ENCODE data around the gene APBB2. TPM values are rescaled to one million over a fixed set of nuclear protein-coding genes. Genes with fewer than 3 reads are reported as not detected.

APBB2 gene
- total RNA-seq, 4 donors from 2014 or later, result 66.3 to 133 (median 90.2) TPM

DNA sequence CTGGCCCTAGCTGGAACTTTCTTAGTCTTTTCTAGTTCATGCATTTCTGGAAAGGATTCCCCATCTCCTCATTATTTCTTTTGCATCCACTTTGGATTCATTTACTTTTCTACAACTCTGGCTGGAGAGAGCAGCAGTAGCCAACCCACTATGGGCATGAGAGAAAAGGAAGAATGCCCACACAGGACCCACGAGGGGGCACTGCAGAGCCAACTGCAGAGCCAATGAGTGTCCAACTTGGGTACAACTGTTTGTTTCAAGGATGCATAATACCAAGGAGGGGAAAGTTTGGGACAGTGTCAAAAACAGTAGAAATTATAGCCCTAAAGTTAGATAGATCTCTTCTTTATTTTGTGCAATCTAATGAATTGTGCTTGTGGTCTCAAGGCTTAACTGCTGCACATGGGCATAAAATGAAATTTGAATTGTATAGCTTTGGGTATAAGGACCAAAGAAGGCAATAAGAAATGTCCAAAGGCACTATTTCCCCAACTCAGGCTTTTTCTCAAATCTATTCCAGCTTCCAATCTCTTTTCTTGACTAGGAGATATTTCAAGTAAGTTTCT is 233.9 kb downstream of the APBB2 start:
- no peak for TF ChIP-seq POLR2A (IDR thresholded peaks at IDR 0.05)
- peak in 1 of 4 experiments; percentile 42 for TF ChIP-seq CTCF (IDR thresholded peaks at IDR 0.05)
- TF ChIP-seq POLR2AphosphoS5 (IDR thresholded peaks at IDR 0.05), result no peak
- TF ChIP-seq EP300 (IDR thresholded peaks at IDR 0.05), result no peak
- H3K27ac ChIP-seq, result no peak overlapping the region
- H3K4me3 ChIP-seq, result no peak overlapping the region
- H3K9me3 ChIP-seq, result no peaks in the 10 kb centered on the region
- peaks cover 0 to 18% (median 0%) of the 10 kb centered on the region in 3 donors for H3K4me1 ChIP-seq
- ATAC-seq, result no peak
- 45% methylated on average over 1 of the region's 1 CpG; no CpG with 5 or more reads in 1 of the 2 donors for WGBS, 2 donors (ENCODE audit: low coverage in 1 of 2)
- no peaks in the 10 kb centered on the region for H3K27me3 ChIP-seq
- no peaks in the 10 kb centered on the region for H3K36me3 ChIP-seq

GRCh38 chr4:40978548-40978947 is 235.8 kb downstream of the APBB2 start:
- 84 to 86% methylated on average over 5 of the region's 5 CpGs for WGBS, 2 donors (ENCODE audit: low coverage in 1 of 2)
- no peak overlapping the region for H3K4me3 ChIP-seq
- no peaks in the 10 kb centered on the region for H3K9me3 ChIP-seq
- TF ChIP-seq CTCF (IDR thresholded peaks at IDR 0.05), result no peak
- TF ChIP-seq EP300 (IDR thresholded peaks at IDR 0.05), result no peak
- TF ChIP-seq POLR2AphosphoS5 (IDR thresholded peaks at IDR 0.05), result no peak
- no peak for TF ChIP-seq POLR2A (IDR thresholded peaks at IDR 0.05)
- H3K27me3 ChIP-seq, result no peaks in the 10 kb centered on the region
- ATAC-seq, result no peak
- no peak overlapping the region for H3K27ac ChIP-seq
- peaks cover 0 to 7% (median 0%) of the 10 kb centered on the region in 3 donors for H3K4me1 ChIP-seq
- no peaks in the 10 kb centered on the region for H3K36me3 ChIP-seq

DNA sequence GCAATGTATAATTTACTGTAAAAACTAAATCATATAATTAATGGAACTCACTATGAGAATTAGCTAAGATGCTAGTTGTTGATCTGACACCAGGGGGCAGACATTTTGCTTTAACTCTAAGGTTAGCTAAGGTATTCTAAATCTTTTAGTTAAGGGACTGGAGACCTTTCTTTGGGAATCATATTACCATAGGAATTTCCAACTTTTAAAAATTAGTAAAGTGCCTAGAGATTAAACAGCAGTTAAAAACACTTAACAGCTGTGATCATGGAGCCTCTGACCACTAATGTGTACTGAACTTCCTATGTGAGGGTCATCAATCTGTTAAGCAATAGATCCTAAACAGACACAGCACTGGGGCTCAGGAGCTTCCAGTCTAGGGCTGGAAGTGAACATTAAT is 238.0 kb downstream of the APBB2 start:
- H3K4me3 ChIP-seq, result no peak overlapping the region
- H3K9me3 ChIP-seq, result no peaks in the 10 kb centered on the region
- peak; percentile 51 for ATAC-seq
- H3K27ac ChIP-seq, result no peak overlapping the region
- H3K36me3 ChIP-seq, result no peaks in the 10 kb centered on the region
- H3K27me3 ChIP-seq, result no peaks in the 10 kb centered on the region
- peaks cover 0 to 6% (median 0%) of the 10 kb centered on the region in 3 donors for H3K4me1 ChIP-seq
- peak; percentile 68 to 80 (median 76) for TF ChIP-seq CTCF (IDR thresholded peaks at IDR 0.05)
- TF ChIP-seq EP300 (IDR thresholded peaks at IDR 0.05), result no peak

DNA sequence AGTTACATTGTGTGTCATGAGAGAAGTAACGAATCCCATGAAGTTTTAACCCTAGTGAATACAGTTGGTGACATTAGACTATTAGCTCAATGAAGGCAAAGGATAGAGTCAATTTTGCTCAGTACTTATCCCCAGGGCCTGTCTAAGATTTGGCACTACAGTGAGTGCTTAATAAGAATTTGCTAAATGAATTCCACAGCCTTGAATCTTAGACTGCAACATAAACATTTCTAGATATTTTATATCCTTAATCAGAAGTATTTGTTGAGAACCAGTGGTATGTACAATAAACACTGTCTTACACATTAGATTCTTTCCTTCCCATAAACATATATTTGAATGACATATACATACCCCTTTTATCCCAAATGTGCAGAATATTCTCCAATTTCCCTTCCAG is 241.6 kb downstream of the APBB2 start:
- 100% methylated on average over 1 of the region's 1 CpG for WGBS, 2 donors (ENCODE audit: low coverage in 1 of 2)

More for the DNA sequence above, 241.6 kb downstream of the APBB2 start:
- peaks cover 0 to 16% (median 1%) of the 10 kb centered on the region in 3 donors for H3K4me1 ChIP-seq
- no peak for ATAC-seq
- no peak overlapping the region for H3K4me3 ChIP-seq
- no peaks in the 10 kb centered on the region for H3K27me3 ChIP-seq
- no peaks in the 10 kb centered on the region for H3K9me3 ChIP-seq
- no peaks in the 10 kb centered on the region for H3K36me3 ChIP-seq
- H3K27ac ChIP-seq, result no peak overlapping the region
- TF ChIP-seq POLR2A (IDR thresholded peaks at IDR 0.05), result no peak
- no peak for TF ChIP-seq EP300 (IDR thresholded peaks at IDR 0.05)
- TF ChIP-seq CTCF (IDR thresholded peaks at IDR 0.05), result no peak
- no peak for TF ChIP-seq POLR2AphosphoS5 (IDR thresholded peaks at IDR 0.05)

All from gastroesophageal sphincter (tissue), 4 donors.